ENCODE measurements around the gene KANSL3. TPM values are rescaled to one million over a fixed set of nuclear protein-coding genes. Genes with fewer than 3 reads are reported as not detected.

Gene KANSL3
- polyA plus RNA-seq, 1 donor (not counting 4 experiments of a cell fraction or from before 2014, with no cell fraction given), result 11.4 TPM

GRCh38 chr2:96580771-96581170 is 57.3 kb downstream of the KANSL3 start:
- no peaks in the 10 kb centered on the region for H3K79me2 ChIP-seq (ENCODE audit: control insufficient read depth, insufficient read depth, low read length)
- H2AFZ ChIP-seq (ENCODE audit: control insufficient read depth, low read length), result no peak overlapping the region
- DNase-seq (ENCODE audit: low read depth, low spot score) (no peak), FAIRE-seq (no peak)
- H3K9ac ChIP-seq (ENCODE audit: control insufficient read depth, extremely low read depth, insufficient read depth, low read length), result no peak overlapping the region
- H3K4me1 ChIP-seq (ENCODE audit: control insufficient read depth, extremely low read depth, insufficient read depth, low read length), result peaks cover 2% of the 10 kb centered on the region
- H3K27me3 ChIP-seq (ENCODE audit: control insufficient read depth, extremely low read depth, insufficient read depth, low read length), result no peaks in the 10 kb centered on the region
- no peaks in the 10 kb centered on the region for H3K9me1 ChIP-seq (ENCODE audit: control insufficient read depth, extremely low read depth, insufficient read depth, low read length)
- TF ChIP-seq EZH2 (IDR thresholded peaks at IDR 0.05; ENCODE audit: low read length) (no peak), CTCF (optimal IDR thresholded peaks at IDR 0.05 in 1 of 3, IDR thresholded peaks at IDR 0.05 in 1 of 3, conservative IDR thresholded peaks at IDR 0.05 in 1 of 3; ENCODE audit: extremely low read depth in 1 of 3, insufficient read depth in 2 of 3, low read length in 3 of 3) (peak in 1 of 3 experiments; percentile 58)
- H3K27ac ChIP-seq (ENCODE audit: control insufficient read depth, insufficient read depth, low read length), result no peak overlapping the region
- no peak overlapping the region for H3K4me2 ChIP-seq (ENCODE audit: control insufficient read depth, extremely low read depth, insufficient read depth, low read depth, low read length)
- dilution Hi-C loops (cut with MboI; ENCODE audit: extremely low pct_ligation_motif_present, low sequenced_read_pairs), result no loop called here
- no peaks in the 10 kb centered on the region for H3K9me3 ChIP-seq (ENCODE audit: control insufficient read depth, low read depth, low read length)
- H4K20me1 ChIP-seq (ENCODE audit: control insufficient read depth, extremely low read depth, insufficient read depth, low read length), result no peaks in the 10 kb centered on the region
- no peaks in the 10 kb centered on the region for H3K36me3 ChIP-seq (ENCODE audit: control insufficient read depth in 2 of 2, extremely low read depth in 1 of 2, insufficient read depth in 2 of 2, low read length in 2 of 2)
- H3K4me3 ChIP-seq (ENCODE audit: control insufficient read depth in 2 of 3, extremely low read depth in 1 of 3, insufficient read depth in 2 of 3, low read depth in 1 of 3, low read length in 3 of 3), result no peak overlapping the region

GRCh38 chr2:96579422-96579821 is 58.7 kb downstream of the KANSL3 start:
- TF ChIP-seq CTCF (optimal IDR thresholded peaks at IDR 0.05 in 1 of 3, IDR thresholded peaks at IDR 0.05 in 1 of 3, conservative IDR thresholded peaks at IDR 0.05 in 1 of 3; ENCODE audit: extremely low read depth in 1 of 3, insufficient read depth in 2 of 3, low read length in 3 of 3) (no peak), EZH2 (IDR thresholded peaks at IDR 0.05; ENCODE audit: low read length) (no peak)
- H3K27me3 ChIP-seq (ENCODE audit: control insufficient read depth, extremely low read depth, insufficient read depth, low read length), result no peaks in the 10 kb centered on the region
- no peaks in the 10 kb centered on the region for H3K79me2 ChIP-seq (ENCODE audit: control insufficient read depth, insufficient read depth, low read length)
- no peaks in the 10 kb centered on the region for H3K36me3 ChIP-seq (ENCODE audit: control insufficient read depth in 2 of 2, extremely low read depth in 1 of 2, insufficient read depth in 2 of 2, low read length in 2 of 2)
- H3K4me1 ChIP-seq (ENCODE audit: control insufficient read depth, extremely low read depth, insufficient read depth, low read length), result peaks cover 2% of the 10 kb centered on the region
- H4K20me1 ChIP-seq (ENCODE audit: control insufficient read depth, extremely low read depth, insufficient read depth, low read length), result no peaks in the 10 kb centered on the region
- dilution Hi-C loops (cut with MboI; ENCODE audit: extremely low pct_ligation_motif_present, low sequenced_read_pairs), result no loop called here
- no peak overlapping the region for H3K4me2 ChIP-seq (ENCODE audit: control insufficient read depth, extremely low read depth, insufficient read depth, low read depth, low read length)
- H2AFZ ChIP-seq (ENCODE audit: control insufficient read depth, low read length), result no peak overlapping the region
- DNase-seq (ENCODE audit: low read depth, low spot score) (no peak), FAIRE-seq (no peak)
- H3K9me1 ChIP-seq (ENCODE audit: control insufficient read depth, extremely low read depth, insufficient read depth, low read length), result no peaks in the 10 kb centered on the region
- no peaks in the 10 kb centered on the region for H3K9me3 ChIP-seq (ENCODE audit: control insufficient read depth, low read depth, low read length)
- H3K27ac ChIP-seq (ENCODE audit: control insufficient read depth, insufficient read depth, low read length), result no peak overlapping the region
- H3K4me3 ChIP-seq (ENCODE audit: control insufficient read depth in 2 of 3, extremely low read depth in 1 of 3, insufficient read depth in 2 of 3, low read depth in 1 of 3, low read length in 3 of 3), result no peak overlapping the region
- H3K9ac ChIP-seq (ENCODE audit: control insufficient read depth, extremely low read depth, insufficient read depth, low read length), result no peak overlapping the region
